Jurkat, Clone E6-1 (cell line): ENCODE measurements around the gene FNDC1. TPM values are rescaled to one million over a fixed set of nuclear protein-coding genes. Genes with fewer than 3 reads are reported as not detected.
A peak's percentile ranks its signal among the peaks of the same experiment; 100 is the strongest.
"Not testable (repeated sequence)": the region's sequence is repeated elsewhere in the genome, so short reads cannot be mapped to it uniquely, and the experiment has no call there.

ENCODE experiments used
- DNase-seq: peaks from one replicate; pipeline ENCODE4 v3.0.0-alpha.2; 2011; ENCODE audit warnings: low read depth, low spot score
- H3K4me3 ChIP-seq: 2 replicates; pipeline ENCODE4 v1.5.1; 2011; ENCODE audit warnings: mild to moderate bottlenecking, low read length, control low read depth, moderate library complexity
- polyA plus RNA-seq: library from polyadenylated mRNA; unstranded; fragments of >200 nt; gene quantifications from one replicate; pipeline ENCODE4 v1.2.1, GENCODE V29; 2012; ENCODE audit warnings: missing spikeins; ENCODE audit not compliant: insufficient read length, insufficient read depth

The FNDC1 gene
- not detected for polyA plus RNA-seq

- no peak within 1 kb of the TSS for H3K4me3 ChIP-seq
- DNase-seq: no peak
Measured at GRCh38 chr6:159169193-159169555, at the start of gene FNDC1. FNDC1 (plus strand) TSS chr6:159169400; CDS start chr6:159169597, 197 bp downstream.

GRCh38 chr6:159119791-159120190 is 49.4 kb upstream of the FNDC1 start:
- no peak overlapping the region for H3K4me3 ChIP-seq
- DNase-seq: no peak

GRCh38 chr6:159121486-159121885 is 47.7 kb upstream of the FNDC1 start:
- DNase-seq: no peak
- no peak overlapping the region for H3K4me3 ChIP-seq

- H3K4me3 ChIP-seq: no peak overlapping the region
- DNase-seq: no peak
Measured at GRCh38 chr6:159122453-159122852, 46.7 kb upstream of the FNDC1 start.

- H3K4me3 ChIP-seq, DNase-seq: not testable (repeated sequence)
Measured at GRCh38 chr6:159123831-159124230, 45.4 kb upstream of the FNDC1 start.

GRCh38 chr6:159125014-159125609 is 44.1 kb upstream of the FNDC1 start:
- DNase-seq: no peak
- H3K4me3 ChIP-seq: no peak overlapping the region

GRCh38 chr6:159125951-159126352 is 43.2 kb upstream of the FNDC1 start:
- DNase-seq: no peak
- H3K4me3 ChIP-seq: no peak overlapping the region

- DNase-seq: no peak
- H3K4me3 ChIP-seq: no peak overlapping the region
Measured at GRCh38 chr6:159126590-159126989, 42.6 kb upstream of the FNDC1 start.

GRCh38 chr6:159127701-159128100 is 41.5 kb upstream of the FNDC1 start:
- DNase-seq: no peak
- no peak overlapping the region for H3K4me3 ChIP-seq

GRCh38 chr6:159128978-159129377 is 40.2 kb upstream of the FNDC1 start:
- no peak for DNase-seq
- no peak overlapping the region for H3K4me3 ChIP-seq

GRCh38 chr6:159130846-159131245 is 38.4 kb upstream of the FNDC1 start:
- H3K4me3 ChIP-seq: no peak overlapping the region
- DNase-seq: no peak

GRCh38 chr6:159131709-159132108 is 37.5 kb upstream of the FNDC1 start:
- no peak overlapping the region for H3K4me3 ChIP-seq
- no peak for DNase-seq

GRCh38 chr6:159132664-159133063 is 36.5 kb upstream of the FNDC1 start:
- H3K4me3 ChIP-seq: no peak overlapping the region

GRCh38 chr6:159134701-159135364 is 34.4 kb upstream of the FNDC1 start:
- DNase-seq: peak; percentile 61
- H3K4me3 ChIP-seq: no peak overlapping the region

More at GRCh38 chr6:159132664-159133063, 36.5 kb upstream of the FNDC1 start:
- DNase-seq: no peak

- no peak for DNase-seq
- no peak overlapping the region for H3K4me3 ChIP-seq
Measured at GRCh38 chr6:159137676-159138075, 31.5 kb upstream of the FNDC1 start.

GRCh38 chr6:159142531-159142930 is 26.7 kb upstream of the FNDC1 start:
- no peak for DNase-seq
- H3K4me3 ChIP-seq: no peak overlapping the region

GRCh38 chr6:159148641-159149040 is 20.6 kb upstream of the FNDC1 start:
- no peak for DNase-seq
- no peak overlapping the region for H3K4me3 ChIP-seq

- DNase-seq: no peak
- no peak overlapping the region for H3K4me3 ChIP-seq
Measured at GRCh38 chr6:159149641-159150040, 19.6 kb upstream of the FNDC1 start.

GRCh38 chr6:159151266-159151855 is 17.8 kb upstream of the FNDC1 start:
- no peak overlapping the region for H3K4me3 ChIP-seq
- DNase-seq: peak; percentile 15

- no peak overlapping the region for H3K4me3 ChIP-seq
- DNase-seq: no peak
Measured at GRCh38 chr6:159152041-159152440, 17.2 kb upstream of the FNDC1 start.

GRCh38 chr6:159152782-159153181 is 16.4 kb upstream of the FNDC1 start:
- H3K4me3 ChIP-seq: no peak overlapping the region
- no peak for DNase-seq
